Uterus (tissue), 4 donors: Measurements from ENCODE around the gene NFE2L3. TPM values are rescaled to one million over a fixed set of nuclear protein-coding genes. Genes with fewer than 3 reads are reported as not detected.

ENCODE experiments used
- DNase-seq, 2 donors: peaks; one replicate each; pipeline ENCODE4 v3.0.0-alpha.2; 2019 to 2020
- H3K27ac ChIP-seq, 2 donors: fragments of 200-600 bp; sonication (generic); 1 replicate in 1 of 2; 2 replicates in 1 of 2; pipeline ENCODE4 v1.5.1; 2016 to 2018
- H3K27me3 ChIP-seq, 2 donors: fragments of 200-600 bp; sonication (generic); one replicate each; pipeline ENCODE4 v1.5.1; 2018 to 2019; ENCODE audit warnings: control low read depth in 1 of 2
- H3K36me3 ChIP-seq, 2 donors: fragments of 200-600 bp; sonication (generic); one replicate each; pipeline ENCODE4 v1.5.1; 2019; ENCODE audit warnings: control low read depth in 1 of 2
- H3K4me1 ChIP-seq, 2 donors: fragments of 200-600 bp; sonication (generic); one replicate each; pipeline ENCODE4 v1.5.1; 2018 to 2019; ENCODE audit warnings: control low read depth in 1 of 2
- H3K4me3 ChIP-seq, 2 donors: fragments of 200-600 bp; sonication (generic); 1 replicate in 1 of 2; 2 replicates in 1 of 2; pipeline ENCODE4 v1.5.1; 2018 to 2019; ENCODE audit warnings: mild to moderate bottlenecking in 1 of 2
- H3K9me3 ChIP-seq, 2 donors: fragments of 200-600 bp; sonication (generic); one replicate each; pipeline ENCODE4 v1.5.1; 2019; ENCODE audit warnings: control low read depth in 1 of 2
- CTCF ChIP-seq, 4 experiments: fragments of 200-600 bp in 2 of 4; fragments of 450-650 bp in 2 of 4; sonication (generic) in 2 of 4; IDR thresholded peaks; one replicate each; pipeline ENCODE4 v1.5.1; 2016 to 2019; ENCODE audit warnings: antibody characterized with exemption in 4 of 4, mild to moderate bottlenecking in 2 of 4, moderate library complexity in 1 of 4
- POLR2A ChIP-seq, 2 donors: fragments of 450-650 bp; IDR thresholded peaks; one replicate each; pipeline ENCODE4 v1.6.1; 2016; ENCODE audit warnings: antibody characterized with exemption in 2 of 2, mild to moderate bottlenecking in 1 of 2, moderate library complexity in 1 of 2
- intact Hi-C: fragments of 100-400 bp; cut with DNase I; formaldehyde crosslinking; loops from one replicate; pipeline ENCODE4 v1.15.1; 2023; ENCODE audit warnings: low total_unique reads
- total RNA-seq, 4 donors: library from RNA; depleted of rRNA in 3 of 4; stranded (reverse); fragments of >200 nt in 3 of 4; gene quantifications; one replicate each; pipeline versions ENCODE4 v1.1.0 to v1.2.4, GENCODE V29; 2014 to 2023
- donor health status: DM: yes; HTN: yes; CAD: no.

Gene NFE2L3
- total RNA-seq, 4 donors from 2014 or later: 3.6 to 6.2 (median 4.1) TPM; not detected in 1

GRCh38 chr7:26131056-26131589, 20.9 kb upstream of the NFE2L3 start:
- no peak overlapping the region for H3K27ac ChIP-seq
- intact Hi-C loops: no loop called here
- H3K9me3 ChIP-seq: no peaks in the 10 kb centered on the region
- no peak for TF ChIP-seq POLR2A (IDR thresholded peaks at IDR 0.05)
- TF ChIP-seq CTCF (IDR thresholded peaks at IDR 0.05): no peak
- H3K27me3 ChIP-seq: no peaks in the 10 kb centered on the region
- no peak for DNase-seq
- H3K4me1 ChIP-seq: no peaks in the 10 kb centered on the region
- no peaks in the 10 kb centered on the region for H3K36me3 ChIP-seq
- H3K4me3 ChIP-seq: no peak overlapping the region

- DNase-seq: no peak
- Histone ChIP-seq H3K9me3 (no peaks in the 10 kb centered on the region), H3K27me3 (no peaks in the 10 kb centered on the region), H3K4me3 (no peak overlapping the region), H3K27ac (no peak overlapping the region), H3K4me1 (no peaks in the 10 kb centered on the region), H3K36me3 (no peaks in the 10 kb centered on the region)
- TF ChIP-seq CTCF (IDR thresholded peaks at IDR 0.05): no peak
- TF ChIP-seq POLR2A (IDR thresholded peaks at IDR 0.05): no peak
- intact Hi-C loops: no loop called here
These were observed 16.9 kb upstream of the NFE2L3 start for GRCh38 chr7:26135076-26135475.

- Histone ChIP-seq H3K4me1 (no peaks in the 10 kb centered on the region), H3K27ac (no peak overlapping the region), H3K27me3 (no peaks in the 10 kb centered on the region), H3K36me3 (no peaks in the 10 kb centered on the region), H3K4me3 (no peak overlapping the region), H3K9me3 (no peaks in the 10 kb centered on the region)
- no peak for DNase-seq
- no peak for TF ChIP-seq CTCF (IDR thresholded peaks at IDR 0.05)
- no peak for TF ChIP-seq POLR2A (IDR thresholded peaks at IDR 0.05)
- intact Hi-C loops: no loop called here
These were observed 16.4 kb upstream of the NFE2L3 start for GRCh38 chr7:26135551-26135950.

- H3K36me3 ChIP-seq: no peaks in the 10 kb centered on the region
- intact Hi-C loops: no loop called here
- no peak for DNase-seq
- no peaks in the 10 kb centered on the region for H3K4me1 ChIP-seq
- no peak overlapping the region for H3K4me3 ChIP-seq
- H3K9me3 ChIP-seq: no peaks in the 10 kb centered on the region
- H3K27me3 ChIP-seq: no peaks in the 10 kb centered on the region
- TF ChIP-seq POLR2A (IDR thresholded peaks at IDR 0.05): no peak
- no peak for TF ChIP-seq CTCF (IDR thresholded peaks at IDR 0.05)
- no peak overlapping the region for H3K27ac ChIP-seq
These were observed 15.2 kb upstream of the NFE2L3 start for GRCh38 chr7:26136831-26137230.

- no peaks in the 10 kb centered on the region for H3K36me3 ChIP-seq
- no peak overlapping the region for H3K27ac ChIP-seq
- H3K27me3 ChIP-seq: no peaks in the 10 kb centered on the region
- no peaks in the 10 kb centered on the region for H3K9me3 ChIP-seq
- H3K4me3 ChIP-seq: no peak overlapping the region
- no peaks in the 10 kb centered on the region for H3K4me1 ChIP-seq
- DNase-seq: no peak
- TF ChIP-seq POLR2A (IDR thresholded peaks at IDR 0.05): no peak
- TF ChIP-seq CTCF (IDR thresholded peaks at IDR 0.05): no peak
- intact Hi-C loops: no loop called here
These were observed 11.6 kb upstream of the NFE2L3 start for GRCh38 chr7:26140380-26140779.
